IPS-15b (cell line): Measurements from ENCODE around the gene MAGI1.
"Not testable (repeated sequence)": the region's sequence is repeated elsewhere in the genome, so short reads cannot be mapped to it uniquely, and the experiment has no call there.

Experiments
- H3K27me3 ChIP-seq: one replicate; pipeline ENCODE4 v1.6.1; 2013; ENCODE audit warnings: low read length; ENCODE audit not compliant: control insufficient read depth, insufficient read depth
- H3K36me3 ChIP-seq: one replicate; pipeline ENCODE4 v1.6.1; 2013; ENCODE audit warnings: low read length; ENCODE audit not compliant: control insufficient read depth, insufficient read depth
- H3K4me1 ChIP-seq: one replicate; pipeline ENCODE4 v1.6.1; 2013; ENCODE audit warnings: mild to moderate bottlenecking, low read length; ENCODE audit not compliant: control insufficient read depth, insufficient read depth
- H3K4me3 ChIP-seq: one replicate; pipeline ENCODE4 v1.5.1; 2013; ENCODE audit warnings: low read depth, low read length
- H3K9ac ChIP-seq: one replicate; pipeline ENCODE4 v1.6.1; 2013; ENCODE audit warnings: low read depth, mild to moderate bottlenecking, low read length
- H3K9me3 ChIP-seq: one replicate; pipeline ENCODE4 v1.6.1; 2013; ENCODE audit warnings: mild to moderate bottlenecking, low read length; ENCODE audit not compliant: control insufficient read depth, insufficient read depth

MAGI1 gene

DNA sequence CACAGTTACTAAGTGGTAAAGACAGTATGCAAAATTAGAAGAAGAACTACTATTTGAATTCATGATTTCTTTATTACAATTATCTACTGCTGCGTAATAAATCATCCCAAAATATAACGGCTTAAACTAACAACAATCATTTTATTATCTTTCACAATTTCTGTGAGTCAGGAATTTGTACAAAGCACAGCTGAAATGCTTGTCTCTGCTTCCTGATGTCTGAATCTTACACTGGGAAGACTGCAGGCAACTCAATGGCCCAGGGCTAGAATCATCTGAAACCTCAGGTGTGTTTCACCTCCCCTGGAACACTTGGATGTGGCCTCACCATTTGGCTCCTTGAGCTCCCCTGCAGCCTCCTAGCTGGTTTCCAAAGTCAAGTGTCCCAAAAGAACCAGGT lies 145.1 kb downstream of the MAGI1 start:
- Histone ChIP-seq H3K4me3 (no peak overlapping the region), H3K9me3 (no peaks in the 10 kb centered on the region), H3K4me1 (peaks cover 24% of the 10 kb centered on the region), H3K27me3 (no peaks in the 10 kb centered on the region), H3K9ac (no peak overlapping the region), H3K36me3 (no peaks in the 10 kb centered on the region)

DNA sequence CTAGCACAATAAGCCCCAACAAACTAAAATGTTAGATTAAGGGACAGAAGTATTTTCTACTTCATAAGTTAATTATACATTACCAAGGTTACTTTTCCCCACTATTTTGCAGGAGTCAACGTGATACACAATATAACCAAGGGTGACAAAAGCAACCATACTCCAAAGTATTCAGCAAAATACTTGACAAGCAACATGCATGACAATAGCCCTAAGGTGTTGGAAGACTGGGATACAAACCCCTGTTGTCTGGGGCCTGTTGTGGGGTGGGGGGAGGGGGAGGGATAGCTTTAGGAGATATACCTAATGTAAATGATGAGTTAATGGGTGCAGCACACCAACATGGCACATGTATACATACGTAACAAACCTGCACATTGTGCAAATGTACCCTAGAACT lies 147.2 kb downstream of the MAGI1 start:
- H3K4me1 ChIP-seq: peaks cover 24% of the 10 kb centered on the region

GRCh38 chr3:65890328-65890727 lies 148.4 kb downstream of the MAGI1 start:
- H3K27me3 ChIP-seq: no peaks in the 10 kb centered on the region
- H3K9ac ChIP-seq: no peak overlapping the region
- H3K4me3 ChIP-seq: no peak overlapping the region
- no peaks in the 10 kb centered on the region for H3K9me3 ChIP-seq
- H3K36me3 ChIP-seq: no peaks in the 10 kb centered on the region
- H3K4me1 ChIP-seq: peaks cover 24% of the 10 kb centered on the region

More for the DNA sequence above, 147.2 kb downstream of the MAGI1 start:
- not testable (repeated sequence) for H3K27me3 ChIP-seq, H3K4me3 ChIP-seq, H3K9me3 ChIP-seq, H3K36me3 ChIP-seq, H3K9ac ChIP-seq

GRCh38 chr3:65889707-65890099 lies 149.0 kb downstream of the MAGI1 start:
- Histone ChIP-seq H3K36me3 (no peaks in the 10 kb centered on the region), H3K27me3 (no peaks in the 10 kb centered on the region), H3K4me3 (no peak overlapping the region), H3K9ac (no peak overlapping the region), H3K4me1 (peaks cover 19% of the 10 kb centered on the region), H3K9me3 (no peaks in the 10 kb centered on the region)

DNA sequence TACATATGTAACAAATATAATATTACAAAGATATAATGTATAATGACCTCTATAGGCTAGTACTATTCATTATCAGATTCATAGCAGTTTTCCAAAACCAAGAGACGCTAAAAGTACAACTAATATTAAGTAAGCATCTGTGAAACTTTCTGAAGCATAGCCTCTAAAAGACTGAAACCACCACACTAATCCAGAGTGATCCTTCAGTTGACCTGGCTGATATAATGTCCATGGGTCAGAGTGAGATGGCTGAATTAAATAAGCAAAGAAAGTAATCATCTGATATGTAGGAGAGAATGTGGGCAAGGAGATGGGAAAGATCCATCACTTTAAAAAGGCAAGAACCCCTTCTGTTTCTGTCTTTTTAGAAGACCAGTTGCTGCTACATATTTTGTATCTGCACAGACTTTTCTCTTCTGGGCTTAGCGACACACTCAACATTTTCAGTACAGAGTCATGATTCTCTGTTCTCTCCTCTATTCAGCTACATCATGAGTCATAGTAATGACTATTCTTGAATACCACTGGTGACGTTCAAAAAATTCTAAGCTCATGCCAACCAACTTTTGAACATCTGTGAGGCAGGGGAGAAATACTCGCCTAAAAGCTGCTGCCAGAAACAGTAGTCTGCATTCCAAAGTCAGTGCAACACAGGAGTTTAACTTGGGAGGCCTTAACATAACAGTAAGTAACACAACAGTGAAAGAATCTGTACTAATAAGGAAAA lies 149.6 kb downstream of the MAGI1 start:
- Histone ChIP-seq H3K36me3 (no peaks in the 10 kb centered on the region), H3K9ac (no peak overlapping the region), H3K27me3 (no peaks in the 10 kb centered on the region), H3K4me1 (peaks cover 14% of the 10 kb centered on the region), H3K4me3 (no peak overlapping the region), H3K9me3 (no peaks in the 10 kb centered on the region)

DNA sequence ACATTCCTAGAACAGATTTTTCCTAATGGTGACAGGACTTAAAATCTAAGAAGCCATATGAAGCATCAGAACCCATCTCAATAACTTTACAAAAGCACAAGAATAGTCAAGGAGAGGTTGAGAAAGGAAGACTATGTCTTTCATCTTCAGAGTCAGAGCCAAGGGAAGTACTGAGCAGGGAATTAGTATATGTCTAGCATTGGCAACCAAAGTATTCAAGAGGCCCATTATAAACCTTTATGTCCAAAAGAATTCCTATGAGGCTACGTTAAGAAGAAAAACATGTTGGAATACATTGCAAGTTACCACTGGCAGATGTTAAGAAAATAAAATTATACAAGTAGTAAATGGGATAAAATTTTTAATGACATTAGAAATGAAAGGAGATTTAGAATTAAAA lies 150.5 kb downstream of the MAGI1 start:
- Histone ChIP-seq H3K4me3 (no peak overlapping the region), H3K27me3 (no peaks in the 10 kb centered on the region)

DNA sequence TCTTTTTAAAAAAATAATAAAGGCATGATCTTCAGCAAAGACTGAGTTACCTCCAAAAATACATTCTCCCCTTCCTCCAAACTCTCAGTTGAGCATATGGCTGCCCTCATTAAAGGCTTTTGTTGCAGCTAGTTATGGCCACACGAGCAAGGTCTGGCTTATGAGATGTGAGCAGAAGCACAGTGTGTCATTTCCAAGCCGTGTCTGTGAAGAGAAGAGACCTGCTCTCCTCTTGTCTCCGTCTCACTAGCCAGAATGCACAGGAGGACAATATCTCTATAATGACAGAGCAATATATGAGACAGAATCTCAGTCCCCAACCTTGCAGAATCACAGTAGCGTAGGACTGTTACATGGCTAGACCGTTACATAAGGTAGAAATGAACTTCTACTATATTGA lies 152.3 kb downstream of the MAGI1 start:
- Histone ChIP-seq H3K36me3 (no peaks in the 10 kb centered on the region), H3K9ac (no peak overlapping the region), H3K4me1 (peaks cover 8% of the 10 kb centered on the region), H3K4me3 (no peak overlapping the region), H3K27me3 (no peaks in the 10 kb centered on the region), H3K9me3 (no peaks in the 10 kb centered on the region)

More for the DNA sequence above, 150.5 kb downstream of the MAGI1 start:
- Histone ChIP-seq H3K9ac (no peak overlapping the region), H3K36me3 (no peaks in the 10 kb centered on the region), H3K4me1 (peaks cover 14% of the 10 kb centered on the region), H3K9me3 (no peaks in the 10 kb centered on the region)

- H3K9me3 ChIP-seq: no peaks in the 10 kb centered on the region
- H3K4me1 ChIP-seq: peaks cover 7% of the 10 kb centered on the region
- no peak overlapping the region for H3K9ac ChIP-seq
- H3K36me3 ChIP-seq: no peaks in the 10 kb centered on the region
- H3K4me3 ChIP-seq: no peak overlapping the region
- H3K27me3 ChIP-seq: no peaks in the 10 kb centered on the region
These were observed 154.6 kb downstream of the MAGI1 start for GRCh38 chr3:65884071-65884470.

DNA sequence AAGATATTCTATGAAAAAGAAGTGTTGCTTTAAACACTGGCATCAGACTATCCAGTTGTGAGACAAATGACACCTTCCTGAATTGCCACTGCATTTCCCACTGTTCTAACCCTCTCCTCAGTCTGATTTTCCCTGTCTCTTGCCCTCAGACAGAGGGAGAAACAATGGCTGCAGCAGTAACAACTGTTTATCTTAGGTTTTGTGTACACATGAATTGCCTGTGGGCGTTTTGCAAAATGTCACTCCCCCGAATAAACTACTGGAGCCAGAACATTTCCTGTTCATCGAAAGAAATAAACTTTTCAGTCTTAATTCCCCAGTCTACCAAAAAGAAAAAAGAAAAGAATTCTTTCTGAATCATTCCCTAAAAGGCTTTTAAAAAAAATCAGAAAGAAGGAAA lies 155.1 kb downstream of the MAGI1 start:
- no peak overlapping the region for H3K9ac ChIP-seq
- no peaks in the 10 kb centered on the region for H3K36me3 ChIP-seq
- H3K4me1 ChIP-seq: peaks cover 10% of the 10 kb centered on the region
- no peaks in the 10 kb centered on the region for H3K27me3 ChIP-seq
- H3K9me3 ChIP-seq: no peaks in the 10 kb centered on the region
- no peak overlapping the region for H3K4me3 ChIP-seq

- Histone ChIP-seq H3K4me1 (peaks cover 11% of the 10 kb centered on the region), H3K4me3 (no peak overlapping the region), H3K36me3 (no peaks in the 10 kb centered on the region), H3K9ac (no peak overlapping the region), H3K9me3 (no peaks in the 10 kb centered on the region), H3K27me3 (no peaks in the 10 kb centered on the region)
These were observed 158.4 kb downstream of the MAGI1 start for GRCh38 chr3:65880350-65880749.

GRCh38 chr3:65879372-65879771 lies 159.3 kb downstream of the MAGI1 start:
- Histone ChIP-seq H3K4me1 (peaks cover 11% of the 10 kb centered on the region), H3K9ac (no peak overlapping the region), H3K27me3 (no peaks in the 10 kb centered on the region), H3K9me3 (no peaks in the 10 kb centered on the region), H3K36me3 (no peaks in the 10 kb centered on the region), H3K4me3 (no peak overlapping the region)

DNA sequence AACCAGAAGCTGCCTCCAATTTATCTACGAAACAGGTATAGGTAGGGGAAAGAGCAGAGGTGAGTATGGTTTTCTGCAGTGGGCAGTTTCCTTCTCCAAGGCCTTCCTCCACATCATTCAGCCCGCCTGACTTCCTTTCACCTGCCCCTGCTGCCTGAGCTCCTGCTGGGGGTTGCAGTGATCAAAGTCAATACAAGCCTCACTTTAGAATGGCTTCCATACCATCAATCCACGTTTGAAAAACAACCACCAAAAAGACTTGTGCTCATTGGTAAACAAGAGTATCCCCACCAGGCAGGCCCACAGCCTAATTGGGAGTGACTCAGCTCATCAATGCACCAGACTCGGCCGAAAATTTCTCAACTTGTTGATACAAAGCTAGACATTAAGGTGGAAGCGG lies 159.9 kb downstream of the MAGI1 start:
- Histone ChIP-seq H3K4me3 (no peak overlapping the region), H3K9ac (no peak overlapping the region), H3K27me3 (no peaks in the 10 kb centered on the region), H3K9me3 (no peaks in the 10 kb centered on the region), H3K36me3 (no peaks in the 10 kb centered on the region), H3K4me1 (peaks cover 11% of the 10 kb centered on the region)
